ENCODE data around the gene CLCN4. TPM values are rescaled to one million over a fixed set of nuclear protein-coding genes. Genes with fewer than 3 reads are reported as not detected.

CLCN4 gene
- total and polyA plus RNA-seq, 2 of the 8 experiments (the other 6 are each of a cell fraction or from before 2014, with no cell fraction given) = 3.3 to 11.2 TPM

DNA sequence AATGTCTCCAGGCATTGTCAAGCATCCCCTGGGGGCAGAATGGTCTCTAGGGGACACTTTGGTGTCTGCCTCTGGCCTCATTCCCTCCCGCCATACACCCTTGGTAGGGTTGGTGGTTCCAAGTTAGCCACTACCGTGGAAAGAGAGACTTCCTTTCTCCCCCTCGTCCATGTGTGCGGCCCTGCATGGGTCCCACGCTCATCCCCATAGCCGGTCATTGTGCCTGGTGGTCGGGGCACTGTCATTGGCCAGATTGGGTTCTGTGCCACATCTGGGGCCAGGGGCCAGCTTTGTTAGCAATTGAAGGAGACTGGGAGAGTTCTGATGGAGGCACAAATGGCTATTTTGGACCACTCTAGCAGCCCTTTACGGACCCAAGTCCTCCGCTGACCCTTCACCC lies 17.3 kb downstream of the CLCN4 start (continued):
- TF ChIP-seq SP2 (IDR thresholded peaks at IDR 0.05; ENCODE audit: low read length) (no peak), EP300 (IDR thresholded peaks at IDR 0.05; ENCODE audit: borderline replicate concordance in 1 of 2, low read depth in 2 of 2, low read length in 2 of 2) (no peak), POLR2AphosphoS5 (IDR thresholded peaks at IDR 0.05; ENCODE audit: low read depth, low read length) (no peak), KDM5A (IDR thresholded peaks at IDR 0.05; ENCODE audit: low read length) (no peak), KDM1A (IDR thresholded peaks at IDR 0.05; ENCODE audit: borderline replicate concordance, low read length) (no peak), RXRA (IDR thresholded peaks at IDR 0.05; ENCODE audit: insufficient read depth, low read depth, low read length) (no peak), SIRT6 (IDR thresholded peaks at IDR 0.05; ENCODE audit: low read length) (no peak), ATF2 (IDR thresholded peaks at IDR 0.05; ENCODE audit: low read length) (no peak), SIN3A (conservative IDR thresholded peaks at IDR 0.05 in 1 of 2, IDR thresholded peaks at IDR 0.05 in 1 of 2; ENCODE audit: low read depth in 1 of 2, low read length in 2 of 2) (no peak), CREB1 (IDR thresholded peaks at IDR 0.05) (no peak)
